DMS 273 (cell line): ENCODE results near the gene BMPR1B.

Experiments used
- DNase-seq: peaks from one replicate; lab custom pipeline; 2025; ENCODE audit not compliant: unreplicated experiment; lab: John Stamatoyannopoulos, UW

BMPR1B gene

GRCh38 chr4:94762326-94762725, 4.6 kb downstream of the BMPR1B start:
- peak; percentile 36 for DNase-seq

- DNase-seq = peak; percentile 45
Measured at GRCh38 chr4:94763005-94763404, 5.2 kb downstream of the BMPR1B start.

- no peak for DNase-seq
Measured at GRCh38 chr4:94763500-94763899, 5.7 kb downstream of the BMPR1B start.

- no peak for DNase-seq
Measured at GRCh38 chr4:94764069-94764468, 6.3 kb downstream of the BMPR1B start.

- peak; percentile 17 for DNase-seq
Measured at GRCh38 chr4:94765174-94765573, 7.4 kb downstream of the BMPR1B start.

- DNase-seq = peak; percentile 40
Measured at GRCh38 chr4:94765648-94766047, 7.9 kb downstream of the BMPR1B start.

- peak; percentile 88 for DNase-seq
Measured at GRCh38 chr4:94766856-94767255, 9.1 kb downstream of the BMPR1B start.

- no peak for DNase-seq
Measured at GRCh38 chr4:94767446-94767845, 9.7 kb downstream of the BMPR1B start.

- DNase-seq = no peak
Measured at GRCh38 chr4:94782707-94783106, 25.0 kb downstream of the BMPR1B start.

- DNase-seq = no peak
Measured at GRCh38 chr4:94791701-94792100, 33.9 kb downstream of the BMPR1B start.

GRCh38 chr4:94798808-94799207, 41.1 kb downstream of the BMPR1B start:
- peak; percentile 32 for DNase-seq

GRCh38 chr4:94801016-94801415, 43.3 kb downstream of the BMPR1B start:
- peak; percentile 6 for DNase-seq

GRCh38 chr4:94802091-94802490, 44.3 kb downstream of the BMPR1B start:
- peak; percentile 83 for DNase-seq

GRCh38 chr4:94803181-94803580, 45.4 kb downstream of the BMPR1B start:
- no peak for DNase-seq

GRCh38 chr4:94804650-94805049, 46.9 kb downstream of the BMPR1B start:
- DNase-seq = peak; percentile 32

- DNase-seq = peak; percentile 44
Measured at GRCh38 chr4:94806376-94806775, 48.6 kb downstream of the BMPR1B start.

GRCh38 chr4:94811643-94812042, 53.9 kb downstream of the BMPR1B start:
- no peak for DNase-seq

- peak; percentile 12 for DNase-seq
Measured at GRCh38 chr4:94813221-94813620, 55.5 kb downstream of the BMPR1B start.

GRCh38 chr4:94814237-94814636, 56.5 kb downstream of the BMPR1B start:
- DNase-seq = no peak

GRCh38 chr4:94819371-94820168, 61.8 kb downstream of the BMPR1B start:
- peak; percentile 35 for DNase-seq

GRCh38 chr4:94826206-94826605, 68.5 kb downstream of the BMPR1B start:
- peak; percentile 20 for DNase-seq

GRCh38 chr4:94827481-94828110, 69.8 kb downstream of the BMPR1B start:
- no peak for DNase-seq
